Activated CD4-positive, CD25-positive, alpha-beta regulatory T cell treated with anti-CD3 and anti-CD28 coated beads, Interleukin-2, amount 50 U/mL, for 72 hours (primary cell): ENCODE data around the gene ALDH1B1.

Source experiments
- DNase-seq: peaks from one replicate; pipeline ENCODE4 v3.0.0; 2021

Gene ALDH1B1

DNA sequence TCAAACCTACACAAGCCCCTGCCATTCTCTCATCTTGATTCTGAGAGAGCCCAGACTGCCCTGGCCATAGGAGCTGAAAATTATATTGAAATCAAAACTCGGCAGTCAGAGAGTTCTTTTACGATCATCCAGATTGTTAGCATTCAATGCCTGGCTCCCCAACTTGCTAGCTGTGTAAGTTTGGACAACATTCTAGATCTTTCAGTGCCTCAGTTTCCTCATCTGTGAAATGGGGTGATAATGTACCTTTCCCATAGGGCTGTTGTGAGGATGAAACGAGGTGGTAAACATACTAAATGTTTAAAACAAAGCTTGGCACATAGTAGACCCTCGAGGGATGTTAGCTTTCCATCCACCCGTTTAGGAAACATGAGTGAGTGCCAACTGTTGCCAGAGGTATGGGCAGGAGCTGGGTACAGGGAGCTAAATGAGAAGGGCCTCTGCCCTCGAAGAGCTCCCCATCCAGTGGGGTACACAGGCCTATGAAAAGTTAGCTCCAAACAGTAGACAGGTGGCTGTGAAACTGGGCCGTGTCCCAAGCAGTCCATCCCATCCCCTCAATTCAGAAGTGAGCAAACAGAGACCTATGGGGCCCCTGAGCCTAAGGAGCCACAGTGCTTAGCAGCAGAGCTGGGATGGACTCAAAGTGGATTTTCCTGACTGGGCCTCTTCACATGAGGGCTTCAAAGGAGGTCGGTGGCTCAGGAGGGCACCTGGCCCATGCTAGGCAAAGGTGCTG lies 49.0 kb downstream of the ALDH1B1 start:
- DNase-seq: no peak

DNA sequence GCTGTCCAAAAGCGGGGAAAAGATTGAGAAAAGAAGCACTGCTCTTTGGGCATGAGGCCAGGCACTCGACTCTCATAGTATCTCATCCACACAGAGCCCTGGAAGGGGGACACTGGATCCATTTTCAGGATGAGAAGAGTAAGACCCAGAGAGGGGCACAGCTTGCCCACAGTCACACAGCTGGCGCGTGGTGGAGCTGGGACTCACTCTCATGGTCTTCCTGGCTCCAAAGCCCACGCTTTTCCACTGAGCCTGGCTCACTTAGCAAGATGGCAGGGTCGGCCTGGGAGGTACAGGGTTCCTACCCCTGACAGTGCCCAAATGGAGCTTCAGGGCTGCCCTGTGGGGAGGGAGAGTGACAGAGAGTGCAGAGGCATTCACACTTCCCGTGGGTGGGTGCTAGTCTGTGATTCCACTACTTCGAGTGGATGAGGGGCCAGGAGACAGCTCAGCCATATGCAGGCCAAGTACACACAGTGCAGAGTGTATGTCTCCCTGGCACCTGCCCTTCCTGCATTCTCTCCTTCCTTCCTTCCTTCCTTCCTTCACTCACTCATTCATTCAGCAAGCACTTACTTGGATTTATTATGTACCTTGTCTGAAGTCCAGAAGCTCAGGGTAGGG lies 50.1 kb downstream of the ALDH1B1 start:
- no peak for DNase-seq

DNA sequence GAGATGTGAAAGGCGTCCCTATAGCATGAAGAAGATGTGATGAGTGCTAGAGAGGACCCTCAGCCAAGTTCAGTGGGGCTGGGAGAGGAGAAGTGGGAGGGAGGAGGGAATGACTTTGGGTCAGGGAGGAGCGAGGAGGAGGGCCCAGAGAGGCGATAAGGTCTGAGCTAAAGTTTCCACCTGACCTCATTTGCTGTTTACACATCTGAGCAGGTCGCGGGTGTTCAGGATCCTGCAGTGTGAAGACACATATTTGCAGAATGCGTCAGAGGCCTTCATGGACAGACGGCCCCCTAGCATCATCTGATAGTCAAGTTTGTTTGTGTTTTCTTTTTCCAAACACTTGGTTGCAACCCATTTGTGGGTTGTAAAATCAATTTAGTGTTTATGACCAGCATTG lies 50.7 kb downstream of the ALDH1B1 start:
- DNase-seq: no peak

DNA sequence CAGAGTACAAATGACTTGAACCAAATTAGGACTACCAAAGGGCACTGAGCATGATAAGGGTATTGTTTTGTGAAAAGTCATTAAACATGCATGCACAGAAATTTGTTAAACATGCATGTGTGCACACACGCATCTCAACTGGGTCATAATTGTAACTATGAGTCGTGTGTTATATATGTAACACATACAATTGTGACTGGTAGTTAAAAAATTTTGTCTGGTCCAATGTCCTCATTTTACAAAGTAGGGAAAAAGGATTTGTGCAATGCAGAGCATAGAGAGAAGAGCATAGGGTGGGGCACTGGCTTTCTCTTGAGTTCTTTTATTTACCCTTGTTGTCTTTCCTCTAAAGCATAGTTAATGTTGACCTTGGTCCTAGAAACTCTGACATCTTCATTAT lies 51.1 kb downstream of the ALDH1B1 start:
- DNase-seq: no peak

DNA sequence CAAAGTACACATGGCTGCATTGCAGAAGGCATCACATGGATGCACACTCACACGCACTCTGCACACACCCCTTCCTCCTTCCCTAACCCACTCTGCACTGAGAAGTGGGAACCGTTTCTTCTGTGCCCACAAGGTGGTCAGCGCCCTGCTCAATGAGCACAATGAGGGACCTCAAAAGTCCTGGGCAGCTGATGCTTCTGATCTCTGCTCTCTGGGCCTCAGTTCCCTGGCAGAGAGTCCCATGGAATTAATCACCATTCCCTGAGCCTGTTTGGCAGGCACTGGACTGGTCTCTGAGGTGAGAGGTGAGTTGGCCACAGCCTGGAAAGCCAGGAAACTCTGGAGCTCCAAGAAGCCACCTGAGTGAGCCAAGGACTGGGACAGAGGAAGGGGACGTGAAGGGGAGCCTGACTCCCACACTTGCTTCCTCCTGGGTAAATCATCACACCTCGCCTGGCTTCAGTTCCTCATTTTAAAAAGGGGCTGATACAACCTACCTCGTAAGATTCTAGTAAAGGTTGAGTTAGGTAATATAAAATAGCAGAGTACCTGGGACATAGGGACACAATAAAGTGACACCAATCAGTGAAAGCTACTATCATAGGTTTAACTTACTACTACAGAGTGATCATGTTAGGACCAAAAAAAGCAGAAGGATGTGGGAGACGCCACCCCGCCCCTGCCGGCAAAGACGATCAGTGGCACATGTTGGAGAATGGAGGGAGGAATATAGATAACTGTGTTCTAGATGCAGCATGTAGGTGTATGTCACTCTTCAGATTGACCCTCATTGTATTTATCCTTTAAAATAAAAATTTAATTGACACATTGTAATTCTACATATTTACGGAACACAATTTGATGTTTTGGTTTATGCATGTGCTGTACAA lies 52.9 kb downstream of the ALDH1B1 start:
- no peak for DNase-seq

DNA sequence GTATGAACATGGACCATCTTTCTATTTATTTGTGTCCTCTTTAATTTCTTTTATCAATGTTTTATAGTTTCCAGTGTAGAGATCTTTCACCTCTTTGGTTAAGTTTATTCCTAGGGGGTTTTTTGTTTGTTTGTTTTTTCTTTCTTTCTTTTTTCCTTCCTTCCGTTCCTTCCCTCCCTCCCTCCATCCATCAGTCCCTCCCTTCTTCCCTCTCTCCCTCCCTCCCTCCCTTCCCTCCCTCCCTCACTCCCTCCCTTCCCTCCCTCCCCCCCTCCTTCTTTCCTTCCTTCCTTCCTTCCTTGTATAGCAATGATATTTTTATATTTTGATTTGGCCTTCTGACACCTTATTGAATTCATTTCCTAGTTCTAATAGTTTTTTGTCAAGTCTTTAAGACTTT lies 55.2 kb downstream of the ALDH1B1 start:
- DNase-seq: no peak
